SK-N-DZ (cell line): ENCODE measurements around the gene HS3ST1.
"Not testable (repeated sequence)": the region's sequence is repeated elsewhere in the genome, so short reads cannot be mapped to it uniquely, and the experiment has no call there.

Experiments used
- DNase-seq: peaks from one replicate; pipeline ENCODE4 v3.0.0-alpha.2; 2015; ENCODE audit warnings: low spot score

The HS3ST1 gene

DNA sequence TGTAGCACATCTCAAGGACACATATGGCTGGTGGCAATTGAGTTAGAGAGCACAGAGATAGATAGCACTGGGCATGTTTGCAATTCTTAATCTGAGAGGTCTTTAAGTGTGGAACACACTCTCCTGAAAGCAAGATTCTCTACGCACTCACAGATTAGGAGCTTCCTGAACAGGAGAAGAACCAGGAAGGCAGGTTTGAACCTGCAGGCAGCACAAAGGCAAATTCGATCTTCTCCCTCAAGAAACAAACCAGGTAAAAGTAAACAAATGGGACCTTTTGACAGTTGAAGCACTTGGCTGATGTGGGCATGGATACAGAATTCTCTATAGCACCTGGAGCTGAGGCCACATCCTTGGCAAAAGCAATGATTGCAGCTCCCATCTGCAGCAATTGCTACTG is 24.3 kb downstream of the HS3ST1 start:
- no peak for DNase-seq

GRCh38 chr4:11402192-11402591 is 26.5 kb downstream of the HS3ST1 start:
- no peak for DNase-seq

GRCh38 chr4:11399461-11399971 is 29.2 kb downstream of the HS3ST1 start:
- no peak for DNase-seq

DNA sequence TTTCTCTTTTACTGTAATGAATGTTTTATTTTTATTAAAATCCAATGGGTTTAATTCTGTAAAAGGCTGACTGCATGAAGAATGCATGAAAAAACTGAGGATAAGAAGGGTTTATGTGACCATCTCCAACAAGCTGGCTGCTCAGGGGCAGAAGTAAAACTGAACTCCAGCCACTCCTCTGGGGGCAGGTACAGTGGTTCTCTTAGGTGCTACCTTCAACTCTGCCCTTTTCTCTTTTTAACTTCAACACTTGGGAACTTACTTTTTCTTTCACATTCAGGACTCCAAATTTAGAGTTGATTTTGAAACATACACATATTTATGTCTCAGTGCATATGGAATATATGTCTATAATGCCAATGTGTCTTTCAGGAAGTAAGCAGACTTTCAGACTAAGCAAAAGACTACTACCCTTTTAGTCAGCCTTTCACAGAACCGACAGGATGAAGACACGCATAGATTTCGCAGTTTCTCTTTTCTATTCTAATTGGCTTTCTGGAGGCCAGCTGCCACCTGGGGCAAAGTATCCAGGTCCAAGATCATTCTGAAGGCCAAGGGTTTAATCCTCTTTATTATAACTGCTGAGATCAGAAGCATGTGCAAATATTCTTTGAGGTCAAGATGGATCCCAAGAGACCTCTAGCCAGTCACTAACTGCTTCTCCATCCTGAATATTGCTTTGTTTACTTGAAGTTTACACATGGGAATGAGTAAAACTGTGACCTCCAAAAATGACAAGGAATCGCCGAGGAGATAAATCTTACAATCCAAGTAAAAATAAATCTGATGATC is 30.7 kb downstream of the HS3ST1 start:
- no peak for DNase-seq

DNA sequence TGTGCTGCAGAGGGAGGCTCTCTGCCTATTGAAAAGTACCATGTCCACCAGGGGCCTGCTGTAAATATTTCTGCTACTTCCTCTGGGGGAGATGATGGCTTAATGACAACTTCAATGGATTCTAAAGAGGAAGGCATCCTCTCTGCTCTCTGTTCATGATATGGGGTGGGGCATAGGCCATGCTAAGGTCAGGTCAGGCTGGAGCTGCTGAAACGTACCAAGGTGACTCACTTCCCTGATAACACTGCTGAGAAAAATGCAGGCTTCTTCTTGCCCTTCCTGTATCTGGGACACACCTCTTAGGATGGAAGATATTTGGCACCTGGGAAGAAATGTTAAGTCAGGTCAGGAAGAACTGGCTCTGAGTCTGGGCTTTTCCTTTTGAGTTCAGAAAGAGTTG is 31.5 kb downstream of the HS3ST1 start:
- no peak for DNase-seq

GRCh38 chr4:11393551-11393950 is 35.1 kb downstream of the HS3ST1 start:
- DNase-seq = no peak

- not testable (repeated sequence) for DNase-seq
Measured at GRCh38 chr4:11384072-11384471, 44.6 kb downstream of the HS3ST1 start.

DNA sequence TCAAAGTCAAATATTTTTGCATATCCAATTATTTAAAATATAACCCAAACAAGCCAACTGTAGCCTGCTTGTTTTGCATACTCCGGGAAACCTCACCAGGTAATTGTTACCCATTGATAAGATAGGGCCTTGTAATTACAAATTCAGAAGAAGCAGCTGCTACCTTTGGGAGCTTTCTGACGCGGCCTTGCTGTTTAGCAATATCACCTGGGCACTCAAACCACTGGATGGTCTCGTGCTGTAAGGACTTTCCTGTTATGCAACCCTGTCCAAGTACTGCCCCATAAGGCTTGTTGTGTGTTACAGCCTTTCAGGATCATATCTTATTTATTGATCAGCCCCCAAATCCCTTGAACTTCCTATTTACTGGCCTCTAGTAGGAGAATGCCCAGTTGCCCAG is 52.1 kb downstream of the HS3ST1 start:
- no peak for DNase-seq

- no peak for DNase-seq
Measured at GRCh38 chr4:11376146-11376545, 52.5 kb downstream of the HS3ST1 start.

DNA sequence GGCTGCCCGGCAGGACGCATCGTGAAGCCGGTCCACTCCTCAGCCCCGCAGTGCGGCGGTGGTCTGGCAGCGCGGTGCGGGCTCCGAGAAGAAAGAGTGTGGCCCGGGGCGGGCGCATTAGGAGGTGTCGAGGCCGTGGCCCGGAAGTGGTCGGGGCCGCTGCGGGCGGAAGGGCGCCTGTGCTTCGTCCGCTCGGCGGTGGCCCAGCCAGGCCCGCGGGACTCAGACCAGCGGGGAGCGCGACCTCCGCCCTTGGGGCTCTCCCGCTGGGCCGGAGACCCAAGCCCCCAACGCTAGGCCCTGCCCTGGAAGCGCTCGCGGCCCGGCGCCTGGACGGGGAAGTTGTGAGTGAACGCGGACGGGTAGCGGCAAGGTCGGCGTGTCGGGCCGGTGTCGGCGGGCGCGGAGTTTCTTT is 60.0 kb downstream of the HS3ST1 start:
- DNase-seq = no peak

- no peak for DNase-seq
Measured at GRCh38 chr4:11367371-11367770, 61.3 kb downstream of the HS3ST1 start.

DNA sequence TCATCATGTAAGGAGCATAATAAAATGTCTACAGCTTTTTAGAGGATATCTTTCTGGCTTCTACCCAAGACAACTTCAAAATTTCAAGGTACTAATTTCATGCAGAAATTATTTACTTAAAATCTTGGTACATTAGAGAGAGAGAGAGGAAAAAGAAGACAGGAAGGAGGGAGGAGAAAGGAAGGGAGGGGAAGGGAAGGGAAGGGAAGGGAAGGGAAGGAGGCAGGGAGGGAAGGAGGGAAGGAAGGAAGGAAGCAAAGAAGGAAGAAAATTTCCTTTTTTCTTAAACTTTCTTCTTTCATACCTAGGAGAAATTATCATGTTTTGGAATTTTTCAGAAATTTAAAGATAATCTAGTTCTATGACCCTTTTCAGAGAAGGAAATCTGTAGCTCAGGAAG is 61.8 kb downstream of the HS3ST1 start:
- no peak for DNase-seq

DNA sequence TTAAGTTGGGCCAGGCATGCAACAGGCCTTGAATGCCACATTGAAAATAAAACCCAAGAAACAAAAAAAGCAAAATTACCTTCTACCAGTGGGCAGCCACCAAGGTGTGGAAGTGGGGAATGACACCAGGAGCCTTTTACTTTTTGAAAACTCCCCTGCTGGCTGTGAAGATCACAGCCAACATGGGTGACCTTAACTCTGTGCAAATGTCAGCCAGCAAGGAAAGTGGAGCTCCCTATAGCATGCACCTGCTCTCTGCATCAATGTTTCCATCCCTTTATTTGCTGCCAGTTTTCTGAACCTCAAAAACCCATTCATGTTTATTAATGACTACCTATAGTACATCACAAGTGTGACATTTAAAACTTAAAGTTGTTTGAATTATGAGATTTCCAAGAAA is 63.7 kb downstream of the HS3ST1 start:
- no peak for DNase-seq

GRCh38 chr4:11359591-11359990 is 69.1 kb downstream of the HS3ST1 start:
- no peak for DNase-seq

DNA sequence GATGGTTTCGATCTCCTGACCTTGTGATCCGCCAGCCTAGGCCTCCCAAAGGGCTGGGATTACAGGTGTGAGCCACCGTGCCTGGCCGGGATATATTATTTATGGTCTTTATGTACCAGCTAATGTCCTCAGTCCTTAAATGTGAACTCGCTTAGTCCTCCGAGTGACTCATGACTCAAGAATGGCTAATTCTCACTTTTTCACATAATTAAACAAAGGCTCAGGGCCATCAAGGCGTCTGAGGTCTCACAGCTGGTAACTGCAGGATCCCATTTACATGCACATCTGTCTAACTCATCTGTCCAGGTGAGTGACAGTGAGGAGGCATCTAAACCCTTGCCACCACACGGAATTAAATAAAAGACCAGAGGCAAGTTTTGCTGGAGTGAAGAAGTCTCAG is 73.5 kb downstream of the HS3ST1 start:
- no peak for DNase-seq

GRCh38 chr4:11354531-11354930 is 74.2 kb downstream of the HS3ST1 start:
- DNase-seq = no peak

- DNase-seq = no peak
Measured at GRCh38 chr4:11348449-11349088, 80.1 kb downstream of the HS3ST1 start.

DNA sequence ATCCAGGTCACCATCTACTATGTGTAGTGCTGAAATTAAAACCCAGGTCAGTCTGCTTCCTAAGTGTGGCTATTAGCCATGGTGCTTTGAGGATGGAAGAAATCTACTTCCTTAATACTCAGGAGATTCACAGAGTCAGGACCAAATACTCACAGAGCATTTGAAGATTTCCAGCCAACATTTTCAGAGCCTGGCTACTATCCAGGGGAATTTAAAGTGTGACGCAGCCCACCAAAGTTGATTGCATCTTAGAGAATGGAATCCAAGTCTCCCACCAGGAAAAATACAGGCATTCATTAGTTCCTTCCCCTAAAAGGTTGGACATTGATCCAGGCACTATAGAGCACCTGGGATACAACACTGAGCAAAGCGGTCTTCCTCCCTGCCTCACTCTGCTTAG is 83.8 kb downstream of the HS3ST1 start:
- no peak for DNase-seq

- DNase-seq = no peak
Measured at GRCh38 chr4:11343536-11343935, 85.2 kb downstream of the HS3ST1 start.
